Measurements from ENCODE around the gene UGT8. TPM values are rescaled to one million over a fixed set of nuclear protein-coding genes. Genes with fewer than 3 reads are reported as not detected.

UGT8 gene
- total and polyA plus RNA-seq, 2 donors from 2014 or later: 20.0 to 42.2 TPM

DNA sequence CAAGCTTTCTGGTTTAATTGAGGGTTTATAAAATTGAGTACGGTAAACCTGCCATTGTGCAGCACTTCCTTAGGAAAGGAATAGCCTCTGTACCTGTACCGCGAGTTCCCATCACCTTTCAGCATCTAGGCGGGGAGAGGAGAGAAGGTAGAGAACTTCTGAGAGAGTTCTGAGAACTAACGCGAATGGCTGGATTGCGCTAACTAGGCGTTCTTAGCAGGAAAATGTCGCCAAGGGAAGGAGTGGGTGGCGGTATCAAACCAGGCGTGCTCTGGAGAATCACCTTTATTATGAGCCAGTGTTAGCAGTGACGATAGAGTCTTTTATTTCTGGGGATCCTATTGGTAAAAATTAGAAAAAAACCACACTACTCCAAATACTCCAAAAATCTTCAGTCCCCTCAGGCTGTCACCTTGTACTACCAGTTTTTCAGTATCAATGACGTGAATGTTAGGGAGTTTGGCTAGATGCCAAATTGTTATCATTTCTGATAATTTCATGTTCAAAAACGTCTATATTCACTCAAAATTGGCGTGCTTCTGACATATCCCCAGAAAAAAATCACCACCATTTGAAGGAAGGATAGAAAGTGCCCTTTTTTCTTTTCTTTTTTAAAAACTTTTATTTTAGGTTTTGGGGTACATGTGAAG is 1.4 kb downstream of the UGT8 start:
- Histone ChIP-seq H3K36me3 (ENCODE audit: control insufficient read depth in 2 of 3, insufficient read depth in 3 of 3, low read length in 3 of 3) (no peaks in the 10 kb centered on the region), H3K27ac (ENCODE audit: low read depth in 2 of 2, low read length in 2 of 2) (peak overlapping the region; percentile 77 to 82), H3K4me3 (ENCODE audit: low read length in 3 of 3) (peak overlapping the region; percentile 63 to 77 (median 77)), H3K27me3 (ENCODE audit: control insufficient read depth, insufficient read depth, low read length) (peaks cover 3% of the 10 kb centered on the region), H3K9ac (ENCODE audit: low read length in 3 of 3) (peak overlapping the region in 2 of 3 donors; percentile 41 to 69), H3K9me3 (ENCODE audit: control insufficient read depth in 2 of 3, insufficient read depth in 1 of 3, low read length in 3 of 3) (no peaks in the 10 kb centered on the region), H3K4me1 (ENCODE audit: control insufficient read depth in 2 of 3, insufficient read depth in 2 of 3, low read depth in 1 of 3, low read length in 3 of 3) (no peaks in the 10 kb centered on the region)
- TF ChIP-seq, protein P1, sequence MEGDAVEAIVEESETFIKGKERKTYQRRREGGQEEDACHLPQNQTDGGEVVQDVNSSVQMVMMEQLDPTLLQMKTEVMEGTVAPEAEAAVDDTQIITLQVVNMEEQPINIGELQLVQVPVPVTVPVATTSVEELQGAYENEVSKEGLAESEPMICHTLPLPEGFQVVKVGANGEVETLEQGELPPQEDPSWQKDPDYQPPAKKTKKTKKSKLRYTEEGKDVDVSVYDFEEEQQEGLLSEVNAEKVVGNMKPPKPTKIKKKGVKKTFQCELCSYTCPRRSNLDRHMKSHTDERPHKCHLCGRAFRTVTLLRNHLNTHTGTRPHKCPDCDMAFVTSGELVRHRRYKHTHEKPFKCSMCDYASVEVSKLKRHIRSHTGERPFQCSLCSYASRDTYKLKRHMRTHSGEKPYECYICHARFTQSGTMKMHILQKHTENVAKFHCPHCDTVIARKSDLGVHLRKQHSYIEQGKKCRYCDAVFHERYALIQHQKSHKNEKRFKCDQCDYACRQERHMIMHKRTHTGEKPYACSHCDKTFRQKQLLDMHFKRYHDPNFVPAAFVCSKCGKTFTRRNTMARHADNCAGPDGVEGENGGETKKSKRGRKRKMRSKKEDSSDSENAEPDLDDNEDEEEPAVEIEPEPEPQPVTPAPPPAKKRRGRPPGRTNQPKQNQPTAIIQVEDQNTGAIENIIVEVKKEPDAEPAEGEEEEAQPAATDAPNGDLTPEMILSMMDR (IDR thresholded peaks at IDR 0.05; ENCODE audit: borderline replicate concordance, extremely low read depth, insufficient read depth): no peak
- DNase-seq: peak in 2 of 5 donors; percentile 38 to 56
- no peak for FAIRE-seq
- intact Hi-C loops (cut with DNase I): no loop called here

DNA sequence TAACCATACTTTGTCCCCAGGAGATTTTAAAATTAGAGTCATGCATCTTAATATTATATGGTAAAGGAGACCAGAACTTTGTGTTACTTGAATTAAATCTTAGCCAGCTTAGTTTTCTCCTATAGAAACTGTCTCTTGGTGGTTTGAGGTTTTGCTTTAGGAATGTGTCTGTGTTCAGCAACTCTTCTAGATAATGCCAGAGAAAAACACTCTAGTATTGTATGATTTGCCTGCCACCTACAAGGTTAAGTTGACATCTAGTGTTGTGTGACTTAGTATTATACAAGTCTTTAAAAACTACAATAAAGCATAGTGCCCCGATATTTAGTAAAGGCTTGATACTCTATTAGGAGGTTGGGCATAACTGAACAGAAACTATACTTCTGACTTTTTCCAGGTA is 2.1 kb downstream of the UGT8 start:
- Histone ChIP-seq H3K27me3 (ENCODE audit: control insufficient read depth, insufficient read depth, low read length) (peaks cover 3% of the 10 kb centered on the region), H3K9ac (ENCODE audit: low read length in 3 of 3) (peak overlapping the region in 1 of 3 donors; percentile 41), H3K4me3 (ENCODE audit: low read length in 3 of 3) (peak overlapping the region; percentile 16 to 77 (median 63)), H3K4me1 (ENCODE audit: control insufficient read depth in 2 of 3, insufficient read depth in 2 of 3, low read depth in 1 of 3, low read length in 3 of 3) (no peaks in the 10 kb centered on the region), H3K36me3 (ENCODE audit: control insufficient read depth in 2 of 3, insufficient read depth in 3 of 3, low read length in 3 of 3) (no peaks in the 10 kb centered on the region), H3K9me3 (ENCODE audit: control insufficient read depth in 2 of 3, insufficient read depth in 1 of 3, low read length in 3 of 3) (no peaks in the 10 kb centered on the region), H3K27ac (ENCODE audit: low read depth in 2 of 2, low read length in 2 of 2) (peak overlapping the region in 1 of 2 donors; percentile 1)
- FAIRE-seq (no peak), DNase-seq (no peak)
- TF ChIP-seq, protein P1 (IDR thresholded peaks at IDR 0.05; ENCODE audit: borderline replicate concordance, extremely low read depth, insufficient read depth): no peak
- intact Hi-C loops (cut with DNase I): no loop called here

DNA sequence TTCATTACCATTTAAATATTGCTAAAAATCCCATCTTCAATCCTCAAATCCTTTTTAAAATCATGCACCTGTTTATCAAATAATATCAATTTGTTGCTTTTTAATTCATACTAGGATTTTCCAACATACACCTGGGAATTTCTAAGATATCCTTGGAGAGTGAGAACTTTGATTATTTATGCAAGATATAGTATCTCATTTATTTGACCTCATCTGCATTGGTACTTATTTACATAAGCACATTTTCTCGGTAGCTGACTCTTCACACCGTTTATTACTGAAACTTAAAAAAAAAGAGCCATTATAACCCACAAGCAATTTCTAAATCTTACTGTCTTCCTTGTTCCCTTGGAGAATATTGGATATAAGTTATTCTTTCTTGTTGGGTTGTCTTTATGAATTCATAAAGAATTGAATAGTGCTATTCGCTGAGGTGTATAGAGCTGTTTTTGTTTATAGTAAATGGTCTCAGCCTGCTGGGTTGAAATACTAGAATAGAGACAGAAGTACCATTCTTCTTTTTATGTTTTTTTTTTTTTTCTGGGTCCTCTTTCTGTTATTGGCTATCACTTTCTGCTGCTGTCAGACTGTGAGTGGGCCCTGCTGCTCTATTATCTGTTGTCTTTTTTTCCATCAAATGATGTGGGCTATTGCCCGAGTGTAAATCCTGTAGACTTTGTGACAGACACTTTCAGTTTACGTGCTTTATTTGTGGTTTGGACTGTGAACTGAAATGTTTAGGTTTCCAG is 2.9 kb downstream of the UGT8 start:
- no peak overlapping the region for H3K27ac ChIP-seq (ENCODE audit: low read depth in 2 of 2, low read length in 2 of 2)
- TF ChIP-seq, protein P1 (IDR thresholded peaks at IDR 0.05; ENCODE audit: borderline replicate concordance, extremely low read depth, insufficient read depth): no peak
- H3K4me3 ChIP-seq (ENCODE audit: low read length in 3 of 3): peak overlapping the region in 2 of 3 donors; percentile 30 to 63
- peak overlapping the region in 1 of 3 donors; percentile 43 for H3K9ac ChIP-seq (ENCODE audit: low read length in 3 of 3)
- H3K4me1 ChIP-seq (ENCODE audit: control insufficient read depth in 2 of 3, insufficient read depth in 2 of 3, low read depth in 1 of 3, low read length in 3 of 3): no peaks in the 10 kb centered on the region
- DNase-seq (no peak), FAIRE-seq (no peak)
- H3K9me3 ChIP-seq (ENCODE audit: control insufficient read depth in 2 of 3, insufficient read depth in 1 of 3, low read length in 3 of 3): no peaks in the 10 kb centered on the region
- intact Hi-C loops (cut with DNase I): no loop called here
- H3K27me3 ChIP-seq (ENCODE audit: control insufficient read depth, insufficient read depth, low read length): peaks cover 3% of the 10 kb centered on the region
- no peaks in the 10 kb centered on the region for H3K36me3 ChIP-seq (ENCODE audit: control insufficient read depth in 2 of 3, insufficient read depth in 3 of 3, low read length in 3 of 3)

All from kidney (tissue), 14 donors.